DMS 273 treated with DMSO at 0.1 percent for 48 hours (cell line): ENCODE measurements around the gene KRTAP5-4.
"Not testable (repeated sequence)": the region's sequence is repeated elsewhere in the genome, so short reads cannot be mapped to it uniquely, and the experiment has no call there.

Experiments
- DNase-seq: peaks from one replicate; lab custom pipeline; 2025; lab: John Stamatoyannopoulos, UW

The KRTAP5-4 gene

GRCh38 chr11:1637628-1638027 lies 15.7 kb upstream of the KRTAP5-4 start:
- no peak for DNase-seq

DNA sequence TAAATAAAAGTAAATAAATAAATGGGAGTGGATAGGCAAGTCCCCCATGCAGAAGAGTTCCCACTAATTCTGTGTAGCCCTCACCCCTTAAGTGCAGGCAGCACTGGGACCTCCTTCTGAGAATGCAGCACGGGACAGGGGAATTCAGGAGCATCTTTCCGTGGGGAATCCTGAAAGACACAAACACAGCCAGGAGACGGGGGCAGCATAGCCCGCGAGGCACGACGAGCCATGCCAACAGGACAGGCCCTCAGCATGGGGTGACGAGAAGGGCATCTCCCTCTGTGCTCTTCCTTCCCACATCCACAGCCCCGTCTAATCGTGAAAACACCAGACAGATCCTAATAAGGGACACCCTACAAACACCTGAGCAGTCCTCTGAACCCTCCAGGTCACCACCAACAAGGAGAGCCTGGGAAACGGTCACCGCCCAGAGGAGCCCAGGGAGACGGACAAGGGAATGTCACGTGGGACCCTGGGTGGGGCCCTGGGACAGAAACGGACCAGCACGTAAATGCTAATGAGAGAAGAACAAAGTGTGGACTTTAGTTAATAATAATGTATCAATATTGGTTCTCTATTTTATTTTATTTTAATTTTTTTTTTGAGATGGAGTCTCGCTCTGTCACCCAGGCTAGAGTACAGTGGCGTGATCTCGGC lies 14.5 kb upstream of the KRTAP5-4 start:
- no peak for DNase-seq

DNA sequence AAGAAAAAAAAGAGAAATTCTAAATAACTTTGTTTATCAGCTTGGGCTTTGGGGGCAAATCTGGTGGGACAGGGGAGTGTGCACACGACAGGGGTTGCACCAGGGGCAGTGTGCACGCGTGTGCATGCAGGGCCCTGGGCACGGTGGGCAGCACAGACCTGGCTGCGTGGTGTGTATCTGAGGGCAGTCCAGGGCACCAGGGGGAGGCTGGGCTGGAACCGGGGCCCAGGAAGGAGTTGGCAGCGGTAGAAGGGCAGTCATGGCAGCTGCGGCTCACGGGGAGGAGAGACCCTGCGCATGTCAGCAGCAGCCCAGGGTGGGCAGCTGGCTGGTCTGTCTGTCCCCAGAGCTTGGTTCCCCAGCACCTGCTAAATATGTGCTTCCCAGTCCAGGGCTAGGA lies 11.9 kb upstream of the KRTAP5-4 start:
- DNase-seq = no peak

GRCh38 chr11:1632053-1632714 lies 10.2 kb upstream of the KRTAP5-4 start:
- no peak for DNase-seq

DNA sequence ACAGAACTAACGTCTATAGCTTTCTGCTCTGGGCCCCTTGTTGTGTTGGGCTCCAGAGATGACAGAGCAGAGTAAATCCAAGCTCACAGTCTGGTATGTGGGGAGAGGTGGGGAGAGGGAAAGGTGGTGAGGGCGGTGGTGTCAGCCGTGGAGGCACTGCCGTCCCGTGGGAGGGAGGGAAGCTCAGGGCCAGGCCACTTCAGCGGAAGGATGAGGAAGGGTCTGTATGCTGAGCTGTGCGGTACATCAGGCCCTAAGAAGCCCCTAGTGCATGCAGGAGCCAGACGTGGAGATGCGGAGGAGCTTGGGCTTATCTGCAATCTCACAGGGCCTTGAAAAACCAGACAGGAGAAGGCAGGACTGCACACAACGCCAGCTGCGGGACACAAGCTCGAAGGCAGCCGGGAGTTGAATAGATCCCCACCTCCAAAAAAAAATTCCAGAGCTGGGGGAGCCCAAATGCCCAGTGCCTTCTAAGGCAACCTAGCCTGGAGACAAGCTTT lies 9.2 kb upstream of the KRTAP5-4 start:
- DNase-seq = no peak

DNA sequence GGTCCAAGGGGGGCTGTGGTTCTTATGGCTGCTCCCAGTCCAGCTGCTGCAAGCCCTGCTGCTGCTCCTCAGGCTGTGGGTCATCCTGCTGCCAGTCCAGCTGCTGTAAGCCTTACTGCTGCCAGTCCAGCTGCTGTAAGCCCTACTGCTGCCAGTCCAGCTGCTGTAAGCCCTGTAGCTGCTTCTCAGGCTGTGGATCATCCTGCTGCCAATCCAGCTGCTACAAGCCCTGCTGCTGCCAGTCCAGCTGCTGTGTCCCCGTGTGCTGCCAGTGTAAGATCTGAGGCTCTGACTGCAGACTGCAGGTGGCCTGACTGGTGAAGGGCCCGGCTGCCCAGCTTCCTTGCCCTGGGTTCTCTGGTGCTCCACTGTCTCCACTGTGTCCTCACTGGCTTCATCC lies 8.3 kb upstream of the KRTAP5-4 start:
- no peak for DNase-seq

DNA sequence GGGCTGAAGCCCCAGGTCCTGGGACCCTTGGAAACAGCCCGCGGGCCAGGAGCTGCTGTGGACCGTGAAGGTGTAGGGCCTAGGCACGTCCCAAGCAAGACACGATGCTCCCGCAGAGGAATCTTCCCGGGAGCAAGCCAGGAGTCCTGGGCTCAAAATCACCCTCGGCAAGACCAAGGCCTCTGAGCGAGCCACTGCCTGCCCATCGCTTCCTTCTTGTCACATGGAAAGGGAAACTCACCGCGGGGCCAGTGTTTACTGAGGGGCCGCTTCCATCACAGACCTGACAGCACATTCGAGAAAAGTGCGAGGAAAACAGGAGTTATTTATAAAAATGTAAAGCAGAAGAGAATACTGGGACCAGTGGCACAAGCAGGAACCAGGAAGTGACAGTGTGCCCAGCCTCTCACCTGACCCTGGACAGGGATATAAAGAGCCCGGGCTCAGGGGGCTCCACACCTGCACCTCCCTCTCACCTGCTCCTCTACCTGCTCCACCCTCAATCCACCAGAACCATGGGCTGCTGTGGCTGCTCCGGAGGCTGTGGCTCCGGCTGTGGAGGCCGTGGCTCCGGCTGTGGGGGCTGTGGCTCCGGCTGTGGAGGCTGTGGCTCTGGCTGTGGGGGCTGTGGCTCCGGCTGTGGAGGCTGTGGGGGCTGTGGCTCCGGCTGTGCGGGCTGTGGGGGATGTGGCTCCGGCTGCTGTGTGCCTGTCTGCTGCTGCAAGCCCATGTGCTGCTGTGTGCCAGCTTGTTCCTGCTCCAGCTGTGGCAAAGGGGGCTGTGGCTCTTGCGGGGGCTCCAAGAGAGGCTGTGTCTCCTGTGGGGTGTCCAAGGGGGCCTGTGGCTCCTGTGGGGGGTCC lies 7.6 kb upstream of the KRTAP5-4 start, which contains the start of gene KRTAP5-5:
Gene KRTAP5-5, plus strand, starts transcription at position 450 of the 860 bp plus-strand sequence. Its CDS starts 66 bp downstream, at position 516.
- DNase-seq = no peak

DNA sequence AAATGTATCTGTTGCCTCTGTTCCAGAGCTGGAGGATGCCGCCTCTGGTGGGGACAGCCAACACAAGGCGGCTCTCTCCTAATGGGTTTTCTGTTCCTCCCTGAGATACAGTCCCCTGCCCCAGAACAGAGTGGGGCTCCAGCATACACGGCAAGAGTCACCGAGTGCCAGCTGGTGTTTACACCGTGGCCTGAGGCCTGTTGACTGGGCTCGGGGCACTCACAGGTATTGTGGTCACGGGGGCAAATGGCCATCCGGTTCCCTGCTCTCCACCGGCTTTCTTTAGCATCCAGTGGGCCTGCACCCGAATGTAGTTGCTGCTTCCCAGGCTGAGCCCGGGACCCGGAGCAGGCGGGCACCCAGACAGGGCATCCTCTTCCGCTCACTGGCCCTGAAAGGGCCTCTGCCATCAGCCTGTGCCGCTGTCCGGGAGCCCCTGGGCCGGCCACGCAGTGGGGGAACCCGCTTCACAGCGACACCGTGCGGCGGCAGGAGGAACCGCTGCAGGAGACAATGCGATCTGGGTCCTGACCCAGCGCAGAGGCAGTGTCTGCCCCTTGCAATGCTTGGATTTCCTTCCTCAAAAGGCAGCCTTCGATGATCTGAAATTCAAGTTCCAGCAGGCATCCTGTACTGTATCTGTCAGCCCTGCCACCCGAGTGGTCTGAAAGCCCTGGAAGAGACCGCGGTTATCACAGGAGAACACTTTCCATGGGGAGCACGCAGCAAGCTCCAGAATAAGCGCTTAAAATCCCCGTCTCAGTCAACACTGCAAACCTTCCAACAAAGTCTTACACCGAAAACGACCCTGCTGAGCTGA lies 6.8 kb upstream of the KRTAP5-4 start:
- no peak for DNase-seq

- DNase-seq = no peak
These were observed 3.6 kb upstream of the KRTAP5-4 start for GRCh38 chr11:1625541-1625940.

GRCh38 chr11:1624621-1625020 lies 2.7 kb upstream of the KRTAP5-4 start:
- no peak for DNase-seq

DNA sequence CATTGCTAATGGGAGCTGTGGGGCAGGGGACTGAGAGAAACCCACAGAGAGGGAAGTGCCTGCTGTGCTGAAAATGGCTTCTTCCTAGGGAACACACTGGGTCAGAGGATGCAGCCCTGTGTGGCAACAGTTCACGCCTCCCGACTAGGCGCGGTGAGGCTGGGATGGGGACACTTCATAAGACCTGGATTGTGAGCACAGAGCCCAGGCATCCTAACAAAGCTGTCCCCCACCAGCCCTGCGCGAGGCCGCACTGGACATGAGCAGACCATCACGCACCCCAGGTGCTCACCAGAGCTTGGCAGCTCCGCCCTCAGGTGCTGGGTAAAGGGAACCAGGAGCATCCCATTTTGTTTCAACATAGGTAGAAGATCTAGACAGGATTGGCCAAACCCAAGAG lies 1.8 kb upstream of the KRTAP5-4 start:
- DNase-seq = no peak

DNA sequence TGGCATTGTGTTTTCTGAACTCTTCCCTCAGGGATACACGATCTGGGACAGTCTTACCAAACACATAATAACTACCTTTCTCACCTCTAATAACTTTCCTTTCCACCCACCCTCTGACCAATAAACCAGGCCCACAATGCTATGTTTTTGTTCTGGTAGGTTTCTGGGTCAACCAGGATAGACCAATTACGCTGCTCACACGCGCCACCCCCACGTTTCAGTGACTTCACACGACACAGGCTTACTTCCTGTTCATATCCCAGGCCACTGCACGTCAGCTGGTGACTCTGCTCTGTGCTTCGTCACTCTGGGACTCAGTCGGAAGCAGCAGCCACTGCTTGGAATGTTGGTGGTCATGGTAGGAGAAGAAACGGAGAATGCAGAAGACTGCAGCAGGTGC lies 2.5 kb downstream of the KRTAP5-4 start:
- no peak for DNase-seq

DNA sequence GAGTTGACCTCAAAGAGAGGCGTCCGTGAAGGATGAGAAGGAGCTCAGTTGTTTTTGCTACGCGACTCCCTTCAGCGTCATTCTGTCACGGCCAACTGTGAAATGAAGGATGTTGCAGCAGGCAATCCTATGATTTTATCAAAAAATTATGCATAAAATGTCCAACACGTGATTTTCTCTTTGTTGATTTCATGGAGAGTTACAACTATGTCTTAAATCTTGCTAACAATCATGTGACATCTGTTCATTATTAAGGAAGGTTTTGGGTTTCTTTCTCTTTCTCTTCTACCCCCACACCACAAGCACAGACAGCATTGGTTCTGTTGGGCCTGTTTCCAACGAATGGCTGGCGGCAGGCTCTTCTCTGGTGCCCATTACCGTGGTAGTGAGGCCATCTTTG lies 3.7 kb downstream of the KRTAP5-4 start:
- DNase-seq = no peak

DNA sequence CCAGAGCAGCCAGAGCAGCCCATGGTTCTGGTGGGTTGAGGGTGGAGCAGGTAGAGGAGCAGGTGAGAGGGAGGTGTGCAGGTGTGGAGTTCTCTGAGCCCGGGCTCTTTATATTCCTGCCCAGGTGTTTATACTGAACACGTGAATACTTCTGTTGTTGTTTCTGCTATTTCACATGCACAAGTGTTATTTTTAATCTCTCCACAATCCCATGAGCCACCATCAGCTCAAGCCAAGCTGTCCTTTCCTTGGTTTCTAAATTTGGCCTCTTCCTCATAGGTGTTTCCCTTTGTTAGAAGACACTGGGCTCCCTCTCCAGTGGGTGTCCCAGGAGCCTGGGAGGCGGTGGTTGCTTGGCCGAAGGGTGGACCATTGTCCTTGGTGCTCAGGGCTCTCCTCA lies 13.6 kb downstream of the KRTAP5-4 start, which contains the start of gene KRTAP5-3:
Gene KRTAP5-3, minus strand, starts transcription at position 101 of the 400 bp plus-strand sequence. Its CDS starts 78 bp downstream, at position 23.
- no peak for DNase-seq

GRCh38 chr11:1607901-1608300 lies 14.0 kb downstream of the KRTAP5-4 start:
- not testable (repeated sequence) for DNase-seq

DNA sequence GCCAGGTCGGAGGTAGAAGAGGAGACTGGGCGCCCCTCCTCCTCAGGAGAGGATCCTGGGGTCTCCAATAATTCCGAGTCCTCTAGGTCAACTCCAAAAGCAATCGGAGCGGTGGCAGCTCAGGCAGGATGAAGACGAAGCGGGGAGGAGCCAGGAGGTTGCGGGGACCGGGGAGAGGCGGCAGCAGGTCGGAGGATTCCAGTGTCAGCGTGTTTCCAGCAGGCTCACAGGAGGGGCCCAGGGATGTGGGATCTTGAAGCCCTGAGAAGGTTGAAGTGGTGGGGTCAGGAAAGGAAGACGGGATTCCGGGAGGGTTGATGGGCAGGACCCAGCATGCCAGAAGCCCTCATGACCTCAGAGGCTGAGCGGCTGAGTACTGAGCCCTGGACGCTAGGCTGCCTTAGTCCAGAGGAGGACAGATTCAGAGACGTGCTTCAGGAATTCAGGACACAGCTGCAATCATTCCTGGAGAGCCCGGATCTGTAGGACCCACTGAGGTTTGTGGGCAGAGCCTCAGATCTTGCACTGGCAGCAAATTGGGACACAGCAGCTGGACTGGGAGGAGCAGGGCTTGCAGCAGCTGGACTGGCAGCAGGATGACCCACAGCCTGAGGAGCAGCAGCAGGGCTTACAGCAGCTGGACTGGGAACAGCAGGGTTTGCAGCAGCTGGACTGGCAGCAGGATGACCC lies 14.6 kb downstream of the KRTAP5-4 start:
- DNase-seq = not testable (repeated sequence)

GRCh38 chr11:1605923-1606322 lies 16.0 kb downstream of the KRTAP5-4 start:
- DNase-seq = not testable (repeated sequence)

GRCh38 chr11:1604711-1605110 lies 17.2 kb downstream of the KRTAP5-4 start:
- DNase-seq = no peak

DNA sequence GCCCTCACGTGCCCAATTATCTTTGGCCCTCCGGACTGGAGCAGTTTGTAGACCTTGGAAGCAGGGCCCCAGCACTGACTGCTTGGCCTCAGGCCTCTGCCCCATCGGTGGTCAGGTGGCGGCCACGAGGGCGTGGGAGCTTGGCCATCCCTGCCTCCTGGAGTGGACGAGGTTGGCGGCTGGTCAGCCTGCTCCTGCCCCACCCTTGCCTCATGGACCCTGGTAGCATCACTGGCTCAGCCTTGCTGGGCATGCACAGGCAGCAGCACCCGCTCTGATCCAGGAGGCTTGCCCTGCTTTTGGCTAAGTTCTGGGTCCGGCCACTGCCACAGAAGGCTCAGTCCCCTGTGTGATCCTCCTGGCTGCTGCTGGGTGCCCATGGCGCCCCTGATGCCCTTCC lies 17.8 kb downstream of the KRTAP5-4 start:
- DNase-seq = no peak

DNA sequence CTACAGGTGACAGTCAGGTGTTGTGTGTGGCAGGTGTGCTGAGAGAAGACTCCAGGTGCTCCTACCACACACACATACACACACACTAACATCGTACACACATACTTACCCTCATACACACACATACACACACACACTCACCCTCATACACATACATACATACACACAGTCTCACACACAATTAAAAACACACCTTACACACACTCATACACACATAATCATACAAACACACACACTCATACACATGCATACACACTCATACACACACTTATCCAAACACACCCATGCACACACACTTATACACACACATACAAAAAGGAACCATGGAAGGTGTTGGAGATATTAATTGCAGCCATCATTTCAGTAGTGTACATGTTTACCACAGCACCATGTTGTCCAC lies 18.3 kb downstream of the KRTAP5-4 start:
- DNase-seq = no peak

DNA sequence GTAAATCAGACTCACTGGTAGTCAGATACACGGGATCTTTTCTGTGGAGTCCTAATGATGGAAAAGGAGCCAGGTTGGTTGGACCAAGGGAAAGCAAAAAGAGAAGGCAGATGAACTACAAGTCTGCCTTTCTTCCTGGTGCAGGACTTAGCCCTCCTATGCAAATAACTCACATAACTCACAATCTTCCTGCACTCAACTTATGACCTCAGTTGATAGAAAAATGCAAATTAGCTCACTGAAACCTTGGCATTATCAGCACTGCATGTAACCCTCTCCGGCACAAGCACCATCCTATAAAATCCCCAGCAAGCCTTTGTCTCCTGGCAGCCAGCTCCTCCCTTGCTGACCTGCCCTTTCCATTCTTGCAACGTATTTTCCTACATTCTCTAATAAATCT lies 20.3 kb downstream of the KRTAP5-4 start:
- not testable (repeated sequence) for DNase-seq
